Natural killer cell (primary cell): ENCODE measurements around the gene EEA1. TPM values are rescaled to one million over a fixed set of nuclear protein-coding genes. Genes with fewer than 3 reads are reported as not detected.
A peak's percentile ranks its signal among the peaks of the same experiment; 100 is the strongest.

Experiments
- ATAC-seq, 3 donors: fragments of 150-1000 bp in 2 of 3; fragments of 200-7000 bp in 1 of 3; cut with Tn5 transposase; 1 replicate in 1 of 3; 2 replicates in 2 of 3; pipeline ENCODE4 v1.10.0; 2021; ENCODE audit warnings: mild to moderate bottlenecking in 2 of 3, moderate library complexity in 2 of 3
- DNase-seq, 2 donors: peaks; one replicate each; pipeline versions ENCODE4 v3.0.0 to v3.0.0-alpha.2; 2013 to 2021; ENCODE audit warnings: mixed read lengths in 1 of 2
- H3K27ac ChIP-seq: one replicate; pipeline ENCODE4 v1.5.1; 2013; ENCODE audit warnings: mild to moderate bottlenecking, low read length
- H3K27me3 ChIP-seq: one replicate; pipeline ENCODE4 v1.6.1; 2013; ENCODE audit warnings: low read length; ENCODE audit not compliant: control insufficient read depth, insufficient read depth
- H3K36me3 ChIP-seq: one replicate; pipeline ENCODE4 v1.6.1; 2013; ENCODE audit warnings: low read length; ENCODE audit not compliant: control insufficient read depth, insufficient read depth
- H3K4me1 ChIP-seq: one replicate; pipeline ENCODE4 v1.6.1; 2013; ENCODE audit warnings: low read length; ENCODE audit not compliant: control insufficient read depth, insufficient read depth
- H3K4me3 ChIP-seq: one replicate; pipeline ENCODE4 v1.5.1; 2013; ENCODE audit warnings: low read length
- H3K9me3 ChIP-seq: one replicate; pipeline ENCODE4 v1.6.1; 2013; ENCODE audit warnings: low read length; ENCODE audit not compliant: control insufficient read depth, insufficient read depth
- H3K27ac Mint-ChIP-seq, 2 donors: one replicate each; pipeline ENCODE4 v1.8.0; 2022; ENCODE audit warnings: mild to moderate bottlenecking in 2 of 2, mixed read lengths in 2 of 2, moderate library complexity in 1 of 2
- H3K27me3 Mint-ChIP-seq, 2 donors: one replicate each; pipeline ENCODE4 v1.8.0; 2022; ENCODE audit warnings: low read depth in 2 of 2, mixed read lengths in 2 of 2
- H3K36me3 Mint-ChIP-seq: one replicate; pipeline ENCODE4 v1.8.0; 2022; ENCODE audit warnings: mixed read lengths
- H3K4me1 Mint-ChIP-seq, 2 donors: one replicate each; pipeline ENCODE4 v1.8.0; 2022; ENCODE audit warnings: mixed read lengths in 2 of 2
- H3K4me3 Mint-ChIP-seq: one replicate; pipeline ENCODE4 v1.8.0; 2022; ENCODE audit warnings: mild to moderate bottlenecking, moderate library complexity, mixed read lengths
- H3K9me3 Mint-ChIP-seq, 2 donors: one replicate each; pipeline ENCODE4 v1.8.0; 2022; ENCODE audit warnings: mixed read lengths in 2 of 2
- WGBS: methylation state at CpG from one replicate; pipeline ENCODE4 v1.1.7; 2013; ENCODE audit warnings: missing lambda C conversion rate; ENCODE audit not compliant: insufficient coverage; 5-methylcytosine and 5-hydroxymethylcytosine counted together
- intact Hi-C: fragments of 100-400 bp; cut with micrococcal nuclease; formaldehyde crosslinking; loops from one replicate; pipeline ENCODE4 v1.14.2; 2022
- total RNA-seq, 4 donors: library from RNA; stranded (reverse); fragments of 120-200 nt in 1 of 4; gene quantifications; one replicate each; pipeline versions ENCODE4 v1.2.3 to v1.2.4, GENCODE V29; 2013 to 2022
- TF ChIP-seq, protein P1 (sequence below): fragments of 200-600 bp; IDR thresholded peaks from one replicate; pipeline ENCODE4 v1.8.0; 2022; ENCODE audit warnings: antibody characterized with exemption

Gene EEA1
- total RNA-seq, 3 donors from 2014 or later (not counting 1 experiment from before 2014, with no cell fraction given): 15.0 to 20.0 (median 15.0) TPM

DNA sequence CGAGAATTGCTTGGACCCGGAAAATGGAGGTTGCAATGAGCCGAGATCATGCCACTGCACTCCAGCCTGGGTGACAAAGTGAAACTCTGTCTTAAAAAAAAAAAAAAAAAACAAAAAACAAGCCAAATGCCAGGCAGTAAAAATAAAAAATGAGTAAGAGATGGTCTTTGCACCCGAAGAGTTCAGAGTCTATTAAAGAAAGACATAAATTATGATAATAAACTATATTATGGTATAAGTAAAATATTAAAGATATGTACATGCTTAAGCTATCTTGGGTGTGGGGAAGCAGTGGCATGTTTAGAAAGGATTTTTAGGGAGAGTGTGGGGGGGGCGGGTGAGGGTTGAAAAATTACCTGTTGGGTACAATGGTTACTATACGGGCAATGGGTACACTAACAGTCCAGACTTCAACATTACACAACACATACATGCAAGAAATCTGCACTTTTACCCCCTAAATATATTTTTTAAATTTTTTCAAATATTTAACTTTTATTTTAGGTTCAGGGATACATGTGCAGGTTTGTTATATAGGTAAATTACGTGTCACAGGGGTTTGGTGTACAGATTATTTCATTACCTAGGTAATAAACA lies 99.3 kb downstream of the EEA1 start:
- H3K36me3 ChIP-seq: peaks cover 17% of the 10 kb centered on the region
- H3K27ac ChIP-seq: no peak overlapping the region
- no peaks in the 10 kb centered on the region for H3K27me3 Mint-ChIP-seq
- no peak overlapping the region for H3K27ac Mint-ChIP-seq
- H3K4me1 ChIP-seq: no peaks in the 10 kb centered on the region
- ATAC-seq (no peak), DNase-seq (no peak)
- H3K27me3 ChIP-seq: no peaks in the 10 kb centered on the region
- H3K4me3 ChIP-seq: no peak overlapping the region
- no peaks in the 10 kb centered on the region for H3K9me3 Mint-ChIP-seq
- WGBS: 98% methylated on average over 3 of the region's 7 CpGs
- intact Hi-C loops: no loop called here
- no peaks in the 10 kb centered on the region for H3K4me1 Mint-ChIP-seq
- no peaks in the 10 kb centered on the region for H3K9me3 ChIP-seq
- no peak overlapping the region for H3K4me3 Mint-ChIP-seq
- TF ChIP-seq, protein P1, sequence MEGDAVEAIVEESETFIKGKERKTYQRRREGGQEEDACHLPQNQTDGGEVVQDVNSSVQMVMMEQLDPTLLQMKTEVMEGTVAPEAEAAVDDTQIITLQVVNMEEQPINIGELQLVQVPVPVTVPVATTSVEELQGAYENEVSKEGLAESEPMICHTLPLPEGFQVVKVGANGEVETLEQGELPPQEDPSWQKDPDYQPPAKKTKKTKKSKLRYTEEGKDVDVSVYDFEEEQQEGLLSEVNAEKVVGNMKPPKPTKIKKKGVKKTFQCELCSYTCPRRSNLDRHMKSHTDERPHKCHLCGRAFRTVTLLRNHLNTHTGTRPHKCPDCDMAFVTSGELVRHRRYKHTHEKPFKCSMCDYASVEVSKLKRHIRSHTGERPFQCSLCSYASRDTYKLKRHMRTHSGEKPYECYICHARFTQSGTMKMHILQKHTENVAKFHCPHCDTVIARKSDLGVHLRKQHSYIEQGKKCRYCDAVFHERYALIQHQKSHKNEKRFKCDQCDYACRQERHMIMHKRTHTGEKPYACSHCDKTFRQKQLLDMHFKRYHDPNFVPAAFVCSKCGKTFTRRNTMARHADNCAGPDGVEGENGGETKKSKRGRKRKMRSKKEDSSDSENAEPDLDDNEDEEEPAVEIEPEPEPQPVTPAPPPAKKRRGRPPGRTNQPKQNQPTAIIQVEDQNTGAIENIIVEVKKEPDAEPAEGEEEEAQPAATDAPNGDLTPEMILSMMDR: no peak
- no peaks in the 10 kb centered on the region for H3K36me3 Mint-ChIP-seq

DNA sequence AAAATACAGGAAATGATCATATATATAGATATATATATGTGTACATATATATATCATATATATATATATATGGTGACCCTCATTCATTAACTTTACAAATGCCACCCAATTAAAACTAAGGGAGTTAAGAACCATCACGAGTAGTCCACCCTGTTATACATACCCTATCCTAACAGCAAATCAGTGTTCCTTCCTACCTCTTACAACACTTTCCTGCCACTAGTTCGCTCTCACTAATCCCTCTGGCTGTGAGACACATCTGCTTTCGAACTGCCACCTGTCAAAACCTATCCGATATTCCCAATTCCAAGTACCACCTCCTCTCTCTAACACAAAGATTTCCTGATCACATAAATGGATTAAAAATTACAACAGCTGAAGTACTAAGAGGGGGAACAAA lies 100.5 kb downstream of the EEA1 start:
- intact Hi-C loops: no loop called here
- Mint-ChIP-seq H3K9me3 (no peaks in the 10 kb centered on the region), H3K4me1 (no peaks in the 10 kb centered on the region), H3K27ac (no peak overlapping the region), H3K4me3 (no peak overlapping the region), H3K36me3 (no peaks in the 10 kb centered on the region), H3K27me3 (no peaks in the 10 kb centered on the region)
- DNase-seq (no peak), ATAC-seq (no peak)
- H3K27me3 ChIP-seq: no peaks in the 10 kb centered on the region
- no peak overlapping the region for H3K4me3 ChIP-seq
- 93% methylated on average over 4 of the region's 4 CpGs for WGBS
- H3K4me1 ChIP-seq: no peaks in the 10 kb centered on the region
- H3K9me3 ChIP-seq: no peaks in the 10 kb centered on the region
- TF ChIP-seq, protein P1: no peak
- peaks cover 19% of the 10 kb centered on the region for H3K36me3 ChIP-seq
- H3K27ac ChIP-seq: no peak overlapping the region

DNA sequence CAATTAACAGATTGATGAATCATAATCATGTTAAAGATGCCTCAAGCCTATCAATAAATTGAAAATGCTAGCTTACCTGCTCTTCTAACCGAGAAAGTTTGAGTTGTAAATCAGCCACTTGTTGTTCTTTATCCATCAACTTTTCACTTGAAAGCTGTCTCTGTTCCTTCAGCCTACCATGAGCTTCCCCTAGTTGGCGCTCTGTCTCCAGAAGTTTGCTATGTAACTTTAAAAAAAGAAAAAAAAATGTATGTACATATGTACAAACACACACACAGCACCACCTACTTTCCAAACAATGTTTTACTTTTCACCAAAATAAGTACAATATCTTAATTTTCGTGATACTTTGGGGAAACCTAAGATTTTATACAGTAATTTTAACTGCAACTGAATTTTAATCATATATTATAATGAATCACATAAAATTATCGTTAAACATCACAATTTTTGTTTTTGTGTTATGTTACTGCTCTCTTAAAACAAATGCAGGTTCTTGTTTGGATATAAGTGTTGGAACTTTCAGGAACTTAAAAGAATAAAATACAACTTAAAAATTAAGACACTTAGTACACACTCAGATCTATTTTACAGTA lies 101.2 kb downstream of the EEA1 start:
- Mint-ChIP-seq H3K9me3 (no peaks in the 10 kb centered on the region), H3K4me3 (no peak overlapping the region), H3K27ac (no peak overlapping the region), H3K36me3 (no peaks in the 10 kb centered on the region), H3K27me3 (no peaks in the 10 kb centered on the region), H3K4me1 (no peaks in the 10 kb centered on the region)
- H3K4me1 ChIP-seq: no peaks in the 10 kb centered on the region
- DNase-seq (peak in 1 of 2 donors; percentile 66), ATAC-seq (peak in 2 of 3 donors; percentile 60 to 61)
- no peak overlapping the region for H3K27ac ChIP-seq
- no peaks in the 10 kb centered on the region for H3K27me3 ChIP-seq
- H3K4me3 ChIP-seq: no peak overlapping the region
- no peaks in the 10 kb centered on the region for H3K9me3 ChIP-seq
- H3K36me3 ChIP-seq: peaks cover 19% of the 10 kb centered on the region
- WGBS: 92% methylated on average over 1 of the region's 4 CpGs
- TF ChIP-seq, protein P1: peak; percentile 29
- intact Hi-C loops: no loop called here

DNA sequence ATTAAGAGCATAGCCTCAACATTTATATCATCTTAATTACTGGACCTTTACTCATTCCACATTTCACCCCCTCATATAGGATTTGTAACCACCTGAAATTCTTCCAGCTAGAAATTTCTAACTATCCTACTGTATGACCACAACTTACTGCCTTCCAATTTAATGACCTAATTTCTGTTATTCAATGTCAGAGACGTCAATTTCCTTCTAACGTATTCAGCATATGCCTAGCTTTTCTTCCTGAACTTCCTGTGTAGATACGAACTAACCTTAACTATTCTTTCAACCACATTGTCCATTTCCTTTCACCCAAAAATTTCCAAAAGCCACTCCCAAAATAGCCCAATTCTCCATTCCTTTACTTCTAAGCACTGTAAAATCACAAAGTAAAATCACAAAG lies 108.0 kb downstream of the EEA1 start:
- Histone ChIP-seq H3K9me3 (no peaks in the 10 kb centered on the region), H3K27ac (no peak overlapping the region), H3K4me3 (no peak overlapping the region), H3K27me3 (no peaks in the 10 kb centered on the region), H3K4me1 (no peaks in the 10 kb centered on the region), H3K36me3 (peaks cover 33% of the 10 kb centered on the region)
- Mint-ChIP-seq H3K36me3 (no peaks in the 10 kb centered on the region), H3K27me3 (no peaks in the 10 kb centered on the region), H3K4me1 (no peaks in the 10 kb centered on the region), H3K4me3 (no peak overlapping the region), H3K27ac (no peak overlapping the region), H3K9me3 (no peaks in the 10 kb centered on the region)
- intact Hi-C loops: no loop called here
- 89% methylated on average over 3 of the region's 3 CpGs for whole genome bisulfite sequencing
- ATAC-seq (no peak), DNase-seq (no peak)
- TF ChIP-seq, protein P1: no peak
